HG03159 (cell line): Measurements from ENCODE around the gene GALNT16.

ENCODE experiments used
- ATAC-seq: cut with Tn5 transposase; IDR thresholded peaks from one replicate; pipeline ENCODE4 v1.9.1; 2021; ENCODE audit warnings: mild to moderate bottlenecking, moderate library complexity; ENCODE audit not compliant: unreplicated experiment

The GALNT16 gene

GRCh38 chr14:69316449-69317101, 56.6 kb downstream of the GALNT16 start:
- ATAC-seq = no peak

- no peak for ATAC-seq
These were observed 57.3 kb downstream of the GALNT16 start for GRCh38 chr14:69317102-69317755.

DNA sequence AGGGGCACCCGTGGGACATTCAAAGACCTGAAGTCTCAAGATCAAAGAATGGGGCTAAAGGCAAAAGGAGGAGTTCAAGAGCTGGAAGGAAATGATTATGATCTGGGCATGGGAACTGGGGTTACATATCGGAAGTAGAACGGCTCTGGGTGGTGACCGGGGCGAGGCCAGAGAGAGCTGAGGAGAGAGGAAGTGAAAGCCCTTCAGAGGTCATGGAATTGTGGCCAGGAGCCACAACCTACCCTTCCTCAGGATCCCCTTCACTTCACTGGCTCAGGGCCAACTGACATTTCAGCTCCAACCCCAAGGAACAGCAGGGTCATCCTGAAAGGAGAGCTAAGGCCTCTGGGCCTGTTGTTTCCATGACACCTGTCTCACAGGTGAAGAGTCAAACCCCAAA, 57.8 kb downstream of the GALNT16 start:
- no peak for ATAC-seq

DNA sequence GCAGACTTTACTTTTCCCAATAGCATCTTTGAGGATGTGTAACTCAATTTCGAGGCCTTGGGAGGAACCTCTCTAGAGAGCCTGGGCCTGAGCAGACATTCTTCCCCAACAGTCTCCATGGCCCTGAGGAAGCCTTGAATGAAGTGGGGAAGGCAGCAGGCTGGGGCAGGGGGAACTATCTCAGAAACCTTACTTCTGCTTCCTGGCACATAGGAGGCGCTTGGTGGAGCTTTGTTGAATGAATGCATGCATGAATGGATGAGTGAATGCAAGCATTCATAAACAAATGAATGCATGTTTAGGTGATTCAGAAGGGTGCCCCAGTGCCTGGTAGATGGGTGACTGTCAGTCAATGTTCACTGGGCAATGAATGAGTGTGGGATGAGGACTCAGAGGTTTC, 58.3 kb downstream of the GALNT16 start:
- no peak for ATAC-seq

GRCh38 chr14:69318901-69319475, 59.0 kb downstream of the GALNT16 start:
- ATAC-seq = no peak

- ATAC-seq = no peak
These were observed 60.0 kb downstream of the GALNT16 start for GRCh38 chr14:69319911-69320310.

- no peak for ATAC-seq
These were observed 60.8 kb downstream of the GALNT16 start for GRCh38 chr14:69320581-69321365.

GRCh38 chr14:69321601-69322330, 61.8 kb downstream of the GALNT16 start:
- no peak for ATAC-seq

- no peak for ATAC-seq
These were observed 63.5 kb downstream of the GALNT16 start for GRCh38 chr14:69323266-69323998.

DNA sequence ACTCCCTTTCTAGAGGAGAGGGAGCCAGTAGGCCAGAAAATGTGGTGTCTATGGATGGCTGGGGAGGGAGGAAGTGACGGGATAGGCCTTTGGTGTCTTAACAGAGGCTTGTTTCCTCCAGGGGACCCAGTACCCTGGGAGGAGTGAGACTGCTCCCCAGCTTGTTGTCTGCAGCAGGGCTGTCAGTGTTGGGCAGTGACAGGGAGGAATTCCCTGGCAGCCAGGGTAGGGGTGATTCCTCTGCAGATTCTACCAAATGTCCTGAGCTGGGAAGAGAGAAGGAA, 64.0 kb downstream of the GALNT16 start:
- no peak for ATAC-seq

DNA sequence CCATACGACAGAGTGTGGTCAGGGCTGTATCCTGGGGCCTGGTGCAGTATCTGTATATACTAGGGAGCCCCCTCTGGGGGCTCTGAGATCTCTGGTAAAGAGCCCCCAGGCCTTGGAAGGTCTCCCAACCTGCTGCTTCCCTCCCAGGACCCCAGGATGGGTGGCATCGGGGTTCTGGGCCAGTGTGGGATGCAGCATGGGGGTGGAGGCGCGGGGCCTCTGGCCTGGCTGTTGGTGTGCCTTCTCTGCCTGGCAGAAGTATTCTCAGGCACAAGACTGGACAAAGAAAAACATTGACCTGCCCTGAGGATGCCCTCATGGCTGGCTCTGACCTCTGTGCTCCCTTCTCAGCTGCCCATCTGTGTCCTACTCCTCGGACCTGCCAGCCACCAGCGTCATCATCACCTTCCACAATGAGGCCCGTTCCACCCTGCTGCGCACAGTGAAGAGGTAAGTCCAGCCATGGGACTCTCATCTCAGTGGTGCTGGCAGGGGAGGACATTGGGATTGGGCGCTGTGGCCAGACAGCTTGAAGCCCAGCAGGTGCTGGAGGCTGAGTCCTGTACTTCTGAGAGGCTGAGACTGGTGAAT, 64.5 kb downstream of the GALNT16 start:
- no peak for ATAC-seq

DNA sequence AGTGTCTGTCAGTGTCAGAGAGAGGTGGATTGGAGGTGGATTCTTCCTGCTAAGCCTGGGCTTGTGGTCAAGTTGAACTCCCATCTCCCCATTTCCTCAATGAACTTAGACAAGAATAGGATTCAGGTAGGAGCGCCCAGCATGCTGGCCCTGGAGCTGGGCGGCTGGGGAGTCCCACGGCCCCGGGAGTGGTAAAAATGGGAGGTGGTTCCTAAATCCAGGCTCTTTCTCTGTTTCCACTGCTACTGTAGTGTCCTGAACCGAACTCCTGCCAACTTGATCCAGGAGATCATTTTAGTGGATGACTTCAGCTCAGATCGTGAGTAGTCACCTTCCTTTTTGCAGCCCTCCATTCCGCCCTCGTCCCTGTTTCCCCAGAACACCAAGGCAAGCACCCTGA, 65.1 kb downstream of the GALNT16 start:
- no peak for ATAC-seq

DNA sequence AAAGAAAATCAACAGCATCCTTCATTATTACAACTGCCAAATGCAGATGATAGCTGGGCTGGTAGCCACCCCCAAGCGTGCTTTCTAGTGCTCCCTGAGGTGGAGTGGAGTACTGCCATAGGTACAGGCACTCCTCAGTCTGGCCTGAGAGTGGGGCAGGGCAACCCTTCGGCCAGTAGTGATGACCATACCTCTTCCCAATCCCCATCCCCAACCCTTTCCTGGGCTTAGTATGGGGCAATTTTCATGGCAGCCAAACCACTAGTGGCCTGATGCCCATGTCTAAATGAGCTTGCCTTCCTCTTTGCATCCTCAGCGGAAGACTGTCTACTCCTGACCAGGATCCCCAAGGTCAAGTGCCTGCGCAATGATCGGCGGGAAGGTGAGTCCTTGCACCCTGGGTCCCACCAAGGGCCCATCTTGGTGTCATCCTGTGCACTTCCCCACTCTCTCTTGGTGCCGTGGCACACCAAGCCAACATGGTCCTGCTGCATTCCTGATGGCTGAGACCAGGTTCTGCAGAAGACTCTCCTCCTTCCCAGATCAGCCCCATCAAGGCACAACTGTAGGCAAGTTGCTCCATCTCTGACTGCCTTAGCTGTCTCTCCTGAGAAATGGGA, 65.8 kb downstream of the GALNT16 start:
- no peak for ATAC-seq

- ATAC-seq = no peak
These were observed 66.7 kb downstream of the GALNT16 start for GRCh38 chr14:69326611-69327010.

GRCh38 chr14:69327507-69327906, 67.5 kb downstream of the GALNT16 start:
- ATAC-seq = no peak

DNA sequence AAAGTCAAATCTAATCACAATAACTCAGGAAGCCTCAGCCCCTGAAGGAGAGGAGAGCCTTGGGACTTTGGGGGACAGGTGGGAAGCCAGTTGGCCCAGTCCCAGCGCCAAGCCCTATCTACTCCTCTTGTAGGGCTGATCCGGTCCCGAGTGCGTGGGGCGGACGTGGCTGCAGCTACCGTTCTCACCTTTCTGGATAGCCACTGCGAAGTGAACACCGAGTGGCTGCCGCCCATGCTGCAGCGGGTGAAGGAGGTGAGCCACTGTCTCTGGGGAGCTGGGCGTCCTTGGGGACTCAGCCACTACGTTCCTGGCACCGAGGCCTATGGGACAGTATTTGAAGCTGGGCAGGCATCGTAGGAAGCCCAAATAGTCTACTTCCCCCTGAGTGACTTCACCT, 68.4 kb downstream of the GALNT16 start:
- ATAC-seq = no peak

DNA sequence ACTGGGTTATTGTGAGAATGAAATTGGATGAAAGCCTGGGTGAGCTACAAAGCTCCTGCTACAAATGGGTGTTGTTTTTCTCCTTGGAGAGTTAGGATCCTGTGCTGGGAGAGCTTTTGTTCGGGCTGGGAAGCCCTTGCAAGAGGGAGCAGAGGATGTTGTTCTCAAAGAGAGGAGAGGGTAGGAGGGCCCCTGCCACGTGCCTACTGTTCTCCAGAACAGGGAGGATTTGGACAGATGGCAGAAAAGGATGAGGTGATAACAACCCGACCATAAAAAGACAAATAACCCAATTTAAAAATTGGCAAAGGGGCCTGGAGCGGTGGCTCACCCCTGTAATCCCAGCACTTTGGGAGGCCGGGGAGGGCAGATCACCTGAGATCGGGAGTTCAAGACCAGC, 68.8 kb downstream of the GALNT16 start:
- ATAC-seq = no peak

- ATAC-seq = no peak
These were observed 71.2 kb downstream of the GALNT16 start for GRCh38 chr14:69331206-69331605.

- no peak for ATAC-seq
These were observed 72.9 kb downstream of the GALNT16 start for GRCh38 chr14:69332782-69333395.
